ENCODE measurements around the gene RASSF5.
"Not testable (repeated sequence)": the region's sequence is repeated elsewhere in the genome, so short reads cannot be mapped to it uniquely, and the experiment has no call there.

The RASSF5 gene

DNA sequence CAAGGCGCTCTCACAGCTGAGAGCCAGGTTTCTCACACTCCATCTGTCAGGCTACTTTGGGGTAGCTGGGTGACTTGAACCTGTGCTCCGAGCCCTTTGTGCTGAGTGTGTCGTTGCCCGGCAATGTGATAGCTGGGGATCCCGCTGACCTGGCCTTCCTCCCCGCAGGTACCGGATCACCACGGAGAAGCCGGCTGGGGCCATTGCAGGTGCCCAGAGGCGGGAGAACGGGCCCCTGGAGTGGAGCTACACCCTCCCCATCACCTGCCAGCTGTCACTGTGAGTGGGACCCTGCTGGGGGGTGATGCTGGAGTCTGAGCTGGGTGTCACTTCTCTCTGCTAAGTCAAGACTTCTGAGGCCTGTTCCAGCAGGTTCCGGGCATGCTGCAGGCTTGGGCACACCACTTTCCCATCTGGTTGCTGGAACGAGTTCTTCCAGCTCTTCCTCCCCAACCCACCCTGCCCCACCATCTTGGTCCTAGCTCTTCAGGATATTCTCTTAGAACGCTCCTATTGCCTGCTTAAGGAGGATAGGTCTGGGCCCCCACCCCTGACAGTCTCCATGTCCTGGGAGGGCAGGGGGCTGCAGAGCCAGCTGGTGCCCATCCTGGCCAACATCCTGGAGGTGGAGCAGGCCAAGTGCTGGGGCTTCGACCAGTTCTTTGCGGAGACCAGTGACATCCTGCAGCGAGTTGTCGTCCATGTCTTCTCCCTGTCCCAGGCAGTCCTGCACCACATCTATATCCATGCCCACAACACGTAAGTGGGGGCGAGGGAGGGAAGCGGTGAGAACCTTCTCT lies 29.6 kb upstream of the RASSF5 start:
- DNase-seq = no peak

GRCh38 chr1:206478746-206479145 lies 28.6 kb upstream of the RASSF5 start:
- no peak for DNase-seq

DNA sequence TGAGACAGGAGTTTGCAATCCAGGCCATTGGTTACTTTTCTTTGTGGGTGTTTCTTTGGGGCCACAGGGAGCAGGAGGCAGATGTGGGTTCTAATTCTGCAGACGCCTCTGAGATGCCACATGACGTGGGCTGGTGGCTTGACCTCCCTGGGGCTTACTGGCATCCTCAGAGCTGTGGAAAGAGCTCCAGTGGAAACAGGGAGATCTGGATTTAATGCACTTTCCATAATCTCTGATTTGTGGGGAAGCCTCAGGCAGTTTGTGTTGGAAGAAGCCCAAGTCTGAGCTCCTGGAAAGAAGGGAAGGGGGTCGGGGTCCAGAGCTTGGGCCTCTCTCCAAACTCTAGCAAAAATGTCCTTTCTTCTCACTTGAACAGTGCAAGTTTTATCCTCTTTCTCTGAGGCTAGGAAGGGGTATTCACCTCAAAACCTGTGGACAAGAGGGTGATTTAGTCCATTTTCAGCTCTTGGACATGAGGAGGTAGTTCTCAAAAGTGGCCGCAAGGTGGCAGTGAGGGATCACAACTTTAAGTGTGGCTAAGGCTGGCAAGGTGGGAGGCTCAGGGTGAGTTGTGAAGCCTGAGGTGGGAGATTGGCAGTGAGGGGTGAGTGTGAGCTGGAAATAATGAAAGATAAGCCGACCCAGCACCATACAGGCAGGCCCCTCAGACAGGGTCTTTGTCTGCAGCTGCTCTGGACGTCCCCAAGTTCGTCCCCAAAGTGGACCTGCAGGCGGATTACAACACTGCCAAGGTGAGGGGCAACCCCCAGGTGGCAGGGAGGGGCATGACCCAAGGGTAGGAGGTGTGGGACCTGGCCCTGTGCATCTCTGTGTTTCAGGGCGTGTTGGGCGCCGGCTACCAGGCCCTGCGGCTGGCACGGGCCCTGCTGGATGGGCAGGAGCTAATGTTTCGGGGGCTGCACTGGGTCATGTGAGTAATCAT lies 27.9 kb upstream of the RASSF5 start:
- peak; percentile 42 for DNase-seq

DNA sequence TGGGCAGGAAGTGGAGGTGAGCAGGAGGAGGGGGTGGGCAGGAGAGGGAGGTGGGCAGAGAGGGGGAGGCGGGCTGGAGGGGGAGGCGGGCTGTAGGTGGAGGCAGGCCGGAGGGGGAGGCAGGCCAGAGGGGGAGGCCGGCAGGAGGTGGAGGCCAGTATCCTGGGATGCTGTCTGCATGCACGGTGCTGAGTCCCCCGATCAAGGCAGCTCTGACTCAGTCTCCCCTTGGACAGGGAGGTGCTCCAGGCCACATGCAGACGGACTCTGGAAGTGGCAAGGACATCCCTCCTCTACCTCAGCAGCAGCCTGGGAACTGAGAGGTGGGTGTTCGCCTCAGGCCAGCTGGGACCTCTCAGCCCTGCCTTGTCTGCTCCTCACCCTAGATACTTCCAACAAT lies 27.1 kb upstream of the RASSF5 start:
- DNase-seq = no peak

- no peak for DNase-seq
Measured at GRCh38 chr1:206482611-206483010, 24.7 kb upstream of the RASSF5 start.

GRCh38 chr1:206483864-206484263 lies 23.5 kb upstream of the RASSF5 start:
- not testable (repeated sequence) for DNase-seq

- no peak for DNase-seq
Measured at GRCh38 chr1:206484901-206485300, 22.4 kb upstream of the RASSF5 start.

GRCh38 chr1:206486995-206487788 lies 20.1 kb upstream of the RASSF5 start:
- DNase-seq = no peak

GRCh38 chr1:206487970-206488369 lies 19.4 kb upstream of the RASSF5 start:
- DNase-seq = no peak

DNA sequence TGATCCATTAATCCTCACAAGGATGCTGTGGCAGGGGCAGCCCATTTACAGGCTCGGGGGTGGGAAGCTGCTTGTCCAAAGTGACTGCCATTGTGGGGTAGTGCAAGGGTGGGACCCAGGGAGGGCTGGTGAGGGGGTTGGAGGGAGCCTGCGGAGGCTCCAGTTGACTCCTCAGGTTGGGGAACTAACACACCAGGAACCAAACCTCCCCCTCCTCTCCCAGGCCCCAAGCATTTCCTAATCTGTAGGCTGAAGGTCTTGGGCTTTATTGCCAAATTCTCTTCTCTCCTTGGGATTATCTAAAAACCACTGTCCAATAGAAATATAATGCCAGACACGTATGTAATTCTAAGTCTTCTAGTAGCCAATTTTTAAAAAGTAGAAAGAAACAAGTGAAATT lies 18.9 kb upstream of the RASSF5 start:
- no peak for DNase-seq

DNA sequence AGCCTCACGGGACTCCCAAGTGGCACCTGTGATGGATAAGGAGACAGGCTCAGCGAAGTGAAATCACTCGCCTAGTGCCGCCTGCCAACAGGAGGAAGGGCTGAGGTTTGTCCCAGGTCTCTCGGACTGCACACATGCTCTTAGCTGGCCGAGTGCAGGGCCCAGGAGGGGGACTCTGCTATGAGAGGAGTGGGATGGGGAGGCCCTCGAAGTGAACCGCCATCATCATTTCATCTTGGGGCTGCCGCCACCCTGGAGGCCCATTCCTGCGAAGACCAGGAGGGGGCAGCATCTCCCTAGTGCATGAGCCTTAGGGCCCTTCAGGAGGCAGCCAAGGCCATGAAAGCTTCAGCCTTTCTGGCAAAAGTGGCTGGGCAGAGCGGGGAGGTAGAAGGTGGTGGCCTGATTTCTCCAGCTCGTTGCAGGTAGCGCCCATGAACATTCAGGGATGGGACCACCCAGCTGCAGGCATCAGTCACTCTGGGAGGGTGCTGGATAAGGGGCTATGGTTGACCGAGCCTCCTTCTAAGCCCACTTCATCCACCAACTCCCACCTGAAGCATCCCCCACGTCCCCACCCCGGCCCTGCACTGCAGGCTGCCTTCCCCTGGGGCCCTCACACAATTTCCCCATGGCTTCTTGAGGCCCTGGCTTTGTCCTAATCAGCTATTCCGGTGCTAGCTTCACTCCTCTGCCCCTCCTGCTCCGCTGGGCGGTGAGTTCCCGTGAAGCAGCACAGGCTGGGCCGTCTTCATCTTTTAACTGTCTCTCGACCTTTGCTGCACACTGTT lies 17.2 kb upstream of the RASSF5 start:
- DNase-seq = peak; percentile 73

DNA sequence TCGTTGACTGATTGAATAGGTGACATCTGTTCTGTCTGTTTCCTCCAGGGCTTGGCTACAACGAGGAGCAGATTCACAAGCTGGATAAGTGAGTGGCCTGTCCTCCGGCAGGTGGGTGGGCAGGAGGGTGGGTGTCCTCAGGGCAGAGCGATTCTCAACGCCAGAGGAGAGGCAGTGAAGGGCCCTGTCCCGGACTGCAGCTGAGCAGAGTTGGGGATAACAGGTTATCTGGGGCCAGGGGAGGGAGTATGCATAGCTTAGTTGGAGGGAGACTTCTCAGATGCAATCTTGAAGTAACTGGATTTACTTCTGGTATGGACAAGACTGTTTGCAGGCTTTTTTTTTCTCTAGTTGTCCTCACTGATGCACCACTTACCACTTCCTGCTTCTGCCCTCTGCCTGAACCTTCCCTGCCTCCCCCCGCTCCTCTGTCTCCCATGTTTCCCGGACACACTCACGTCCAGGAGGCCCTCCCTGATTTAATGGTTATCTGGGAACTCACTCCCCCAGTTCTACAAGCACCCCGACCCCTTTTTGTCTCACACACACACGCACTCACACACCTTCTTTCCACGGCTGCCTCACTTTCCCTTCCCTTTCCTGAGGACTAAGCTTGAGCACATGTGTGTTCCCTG lies 16.4 kb upstream of the RASSF5 start:
- no peak for DNase-seq

- no peak for DNase-seq
Measured at GRCh38 chr1:206491616-206492015, 15.7 kb upstream of the RASSF5 start.

DNA sequence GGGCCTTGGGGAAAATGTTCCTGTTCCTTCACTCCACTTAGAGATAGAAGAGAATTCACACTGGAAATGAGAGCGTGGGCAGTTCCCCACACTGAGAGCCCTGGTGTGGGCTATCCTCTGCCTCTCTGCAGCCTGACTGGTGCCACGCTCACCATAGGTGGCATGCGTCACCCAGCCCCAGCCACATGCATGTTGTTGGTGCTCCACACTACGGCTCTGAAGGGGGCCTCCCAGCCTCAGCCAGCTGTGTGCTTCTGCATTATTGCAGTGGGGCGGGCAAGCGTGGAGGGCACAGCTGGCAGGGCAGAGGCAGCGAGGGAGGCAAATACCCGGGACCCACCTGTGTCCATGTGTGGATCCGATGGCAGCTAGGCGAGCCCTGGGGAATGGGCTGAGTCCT lies 14.7 kb upstream of the RASSF5 start:
- DNase-seq = no peak

- no peak for DNase-seq
Measured at GRCh38 chr1:206493279-206493678, 14.1 kb upstream of the RASSF5 start.

DNA sequence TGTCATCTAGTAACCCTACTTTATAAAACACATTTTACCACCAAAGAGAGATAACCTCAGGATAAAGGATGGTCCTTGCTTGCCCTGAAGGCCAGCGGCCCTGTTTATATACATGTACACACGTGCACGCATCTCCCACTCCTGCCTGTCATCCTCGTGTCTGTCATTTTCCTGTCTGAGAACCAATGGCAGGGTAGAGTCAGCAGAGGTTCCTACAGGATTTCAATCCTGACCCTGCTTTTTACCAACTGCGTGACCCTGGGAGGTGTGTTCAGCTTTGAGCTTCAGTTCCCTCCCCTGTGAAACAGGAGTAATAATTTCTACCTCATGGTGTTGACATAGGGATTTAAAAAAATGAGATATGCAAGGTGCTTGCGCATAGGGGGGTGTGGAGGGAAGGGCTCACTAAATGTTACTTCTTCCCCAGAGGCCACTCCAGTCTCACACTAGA lies 12.3 kb upstream of the RASSF5 start:
- no peak for DNase-seq

GRCh38 chr1:206495493-206496046 lies 11.8 kb upstream of the RASSF5 start:
- DNase-seq = no peak

GRCh38 chr1:206496131-206496793 lies 11.1 kb upstream of the RASSF5 start:
- DNase-seq = no peak

GRCh38 chr1:206497363-206497762 lies 10.0 kb upstream of the RASSF5 start:
- DNase-seq = no peak

GRCh38 chr1:206497774-206498173 lies 9.6 kb upstream of the RASSF5 start:
- no peak for DNase-seq

- no peak for DNase-seq
Measured at GRCh38 chr1:206498685-206499084, 8.6 kb upstream of the RASSF5 start.
